H4 (cell line): ENCODE results near the gene OR4M1. TPM values are rescaled to one million over a fixed set of nuclear protein-coding genes. Genes with fewer than 3 reads are reported as not detected.
"Not testable (repeated sequence)": the region's sequence is repeated elsewhere in the genome, so short reads cannot be mapped to it uniquely, and the experiment has no call there.

Source experiments
- DNase-seq: peaks from one replicate; pipeline ENCODE4 v3.0.0-alpha.2; 2015; ENCODE audit warnings: low spot score
- total RNA-seq: library from RNA; depleted of rRNA; stranded (reverse); fragments of >200 nt; shearing (Covaris generic); gene quantifications from 2 replicates; pipeline ENCODE4 v1.2.3, GENCODE V29; 2014; rRNA removed

OR4M1 gene
- total RNA-seq, 1 experiment from 2014 or later: 0.87 TPM

GRCh38 chr14:19821016-19821415, 47.7 kb downstream of the OR4M1 start:
- not testable (repeated sequence) for DNase-seq

- no peak for DNase-seq
Measured at GRCh38 chr14:19823178-19823577, 49.9 kb downstream of the OR4M1 start.

- DNase-seq: peak; percentile 53
Measured at GRCh38 chr14:19823765-19824164, 50.5 kb downstream of the OR4M1 start.

- not testable (repeated sequence) for DNase-seq
Measured at GRCh38 chr14:19827626-19828244, 54.4 kb downstream of the OR4M1 start.

GRCh38 chr14:19828314-19828713, 55.0 kb downstream of the OR4M1 start:
- DNase-seq: no peak

Other genes starting within 250 kb of the OR4M1 start
- gene OR11H2, start 59.6 kb upstream of the OR4M1 start, total RNA-seq: not detected in 2 replicates
- gene OR4Q3, start 29.9 kb upstream of the OR4M1 start, total RNA-seq: not detected in 2 replicates
- 0.14 TPM in 1 of 2 replicates, not detected in the other for gene OR4N2, start 30.3 kb downstream of the OR4M1 start, total RNA-seq
- not detected in 2 replicates for gene OR4K2, start 101.6 kb downstream of the OR4M1 start, total RNA-seq
- not detected in 2 replicates for gene OR4K5, start 147.1 kb downstream of the OR4M1 start, total RNA-seq
- gene OR4K1, start 157.4 kb downstream of the OR4M1 start, total RNA-seq: not detected in 2 replicates
- not detected in 2 replicates for gene OR4K15, start 202.1 kb downstream of the OR4M1 start, total RNA-seq
- gene OR4Q2, start 228.7 kb downstream of the OR4M1 start, total RNA-seq: not detected in 2 replicates
- not detected in 2 replicates for gene OR4K14, start 245.8 kb downstream of the OR4M1 start, total RNA-seq